ENCODE measurements around the gene CKB.

CKB gene

GRCh38 chr14:103555559-103556337 lies 33.1 kb upstream of the CKB start:
- TF ChIP-seq REST (IDR thresholded peaks at IDR 0.05; ENCODE audit: insufficient replicate concordance, low read depth) (no peak), POLR2AphosphoS5 (IDR thresholded peaks at IDR 0.05; ENCODE audit: low read depth) (no peak), GABPA (IDR thresholded peaks at IDR 0.05; ENCODE audit: low read depth) (no peak), SPI1 (IDR thresholded peaks at IDR 0.05; ENCODE audit: borderline replicate concordance, low read depth) (no peak), CTCF (IDR thresholded peaks at IDR 0.05; ENCODE audit: insufficient read depth, low read length) (no peak)
- no peaks in the 10 kb centered on the region for H3K27me3 ChIP-seq (ENCODE audit: insufficient read depth, poor library complexity, severe bottlenecking)
- DNase-seq (ENCODE audit: low read depth in 1 of 2, low spot score in 1 of 2), result no peak

GRCh38 chr14:103552846-103553210 lies 30.2 kb upstream of the CKB start:
- no peak for DNase-seq (ENCODE audit: low read depth in 1 of 2, low spot score in 1 of 2)
- H3K27me3 ChIP-seq (ENCODE audit: insufficient read depth, poor library complexity, severe bottlenecking), result no peaks in the 10 kb centered on the region
- TF ChIP-seq GABPA (IDR thresholded peaks at IDR 0.05; ENCODE audit: low read depth) (no peak), CTCF (IDR thresholded peaks at IDR 0.05; ENCODE audit: insufficient read depth, low read length) (no peak), SPI1 (IDR thresholded peaks at IDR 0.05; ENCODE audit: borderline replicate concordance, low read depth) (no peak), POLR2AphosphoS5 (IDR thresholded peaks at IDR 0.05; ENCODE audit: low read depth) (no peak), REST (IDR thresholded peaks at IDR 0.05; ENCODE audit: insufficient replicate concordance, low read depth) (no peak)
- H3K4me3 ChIP-seq (replicated peaks; ENCODE audit: insufficient read depth, low read length), result no peak overlapping the region
- H3K27ac ChIP-seq (replicated peaks), result no peak overlapping the region

More at GRCh38 chr14:103555559-103556337, 33.1 kb upstream of the CKB start:
- Histone ChIP-seq H3K4me3 (replicated peaks; ENCODE audit: insufficient read depth, low read length) (no peak overlapping the region), H3K27ac (replicated peaks) (no peak overlapping the region)

GRCh38 chr14:103552011-103552845 lies 29.6 kb upstream of the CKB start:
- no peak for DNase-seq (ENCODE audit: low read depth in 1 of 2, low spot score in 1 of 2)
- Histone ChIP-seq H3K4me3 (replicated peaks; ENCODE audit: insufficient read depth, low read length) (no peak overlapping the region), H3K27ac (replicated peaks) (no peak overlapping the region), H3K27me3 (ENCODE audit: insufficient read depth, poor library complexity, severe bottlenecking) (no peaks in the 10 kb centered on the region)
- TF ChIP-seq REST (IDR thresholded peaks at IDR 0.05; ENCODE audit: insufficient replicate concordance, low read depth), result no peak
- no peak for TF ChIP-seq CTCF (IDR thresholded peaks at IDR 0.05; ENCODE audit: insufficient read depth, low read length)
- TF ChIP-seq GABPA (IDR thresholded peaks at IDR 0.05; ENCODE audit: low read depth), result no peak
- TF ChIP-seq POLR2AphosphoS5 (IDR thresholded peaks at IDR 0.05; ENCODE audit: low read depth), result no peak
- no peak for TF ChIP-seq SPI1 (IDR thresholded peaks at IDR 0.05; ENCODE audit: borderline replicate concordance, low read depth)
